HL-60 (cell line): ENCODE data around the gene B3GALNT2.
"Not testable (repeated sequence)": the region's sequence is repeated elsewhere in the genome, so short reads cannot be mapped to it uniquely, and the experiment has no call there.

Source experiments
- DNase-seq, 2 experiments: peaks; one replicate each; pipeline ENCODE4 v3.0.0-alpha.2; 2010 to 2020; ENCODE audit warnings: low read depth in 1 of 2, low spot score in 1 of 2
- H3K27ac ChIP-seq: fragments of 250-450 bp; sonication (Bioruptor Pico); replicated peaks from 2 replicates; pipeline ENCODE4 v1.5.1; 2020; ENCODE audit warnings: mild to moderate bottlenecking, moderate library complexity
- H3K27me3 ChIP-seq: fragments of 250-450 bp; sonication (Bioruptor Pico); 2 replicates; pipeline ENCODE4 v1.5.1; 2021; ENCODE audit warnings: mild to moderate bottlenecking, moderate library complexity; ENCODE audit not compliant: insufficient read depth, poor library complexity, severe bottlenecking
- H3K4me3 ChIP-seq: replicated peaks from 2 replicates; pipeline ENCODE4 v1.5.1; 2011; ENCODE audit warnings: mild to moderate bottlenecking, control low read depth, low read length; ENCODE audit not compliant: insufficient read depth
- GABPA ChIP-seq: IDR thresholded peaks from 2 replicates; pipeline ENCODE4 v1.6.1; 2012; ENCODE audit warnings: low read depth
- POLR2AphosphoS5 ChIP-seq: IDR thresholded peaks from 2 replicates; pipeline ENCODE4 v1.6.1; 2012; ENCODE audit warnings: low read depth
- SPI1 ChIP-seq: IDR thresholded peaks from 2 replicates; pipeline ENCODE4 v1.6.1; 2012; ENCODE audit warnings: low read depth, mild to moderate bottlenecking, borderline replicate concordance
- TF ChIP-seq, protein P1 (sequence below): IDR thresholded peaks from 2 replicates; pipeline ENCODE4 v1.6.1; 2012; ENCODE audit warnings: low read depth; ENCODE audit not compliant: insufficient replicate concordance
- TF ChIP-seq, protein P2 (sequence below): IDR thresholded peaks from one replicate; pipeline ENCODE4 v1.5.1; 2011; ENCODE audit warnings: low read length, control low read depth, inconsistent platforms; ENCODE audit not compliant: insufficient read depth

The B3GALNT2 gene

DNA sequence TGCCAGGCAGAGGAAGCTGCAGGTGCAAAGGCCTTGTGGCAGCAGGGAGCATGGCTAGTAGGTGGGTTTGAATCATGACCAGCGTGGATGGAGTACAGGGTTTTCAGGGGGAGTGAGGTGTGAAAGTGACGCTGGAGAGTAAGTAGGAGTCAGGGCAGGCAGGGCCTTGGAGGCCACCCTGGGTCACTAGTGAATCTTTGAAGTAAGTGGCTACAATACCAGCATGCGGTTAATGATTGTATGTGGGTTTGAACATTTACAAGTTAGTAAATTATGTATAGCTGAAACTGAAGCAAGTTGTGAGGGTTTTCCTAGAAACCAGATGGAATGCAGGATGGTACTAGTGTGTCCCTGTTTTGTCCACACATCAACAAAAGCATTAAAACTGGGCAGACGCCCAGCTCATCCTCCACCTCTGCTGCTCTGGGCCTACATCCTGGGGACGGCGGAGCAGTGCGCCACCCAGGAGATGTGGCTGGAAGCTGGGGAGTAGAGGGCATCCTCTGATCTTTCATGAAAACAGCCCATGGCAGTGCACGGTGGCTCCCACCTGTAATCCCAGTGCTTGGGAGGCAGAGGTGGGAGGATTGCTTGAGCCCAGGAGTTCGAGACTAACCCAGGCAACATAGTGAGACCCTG is 41.2 kb upstream of the B3GALNT2 start:
- no peaks in the 10 kb centered on the region for H3K27me3 ChIP-seq
- TF ChIP-seq POLR2AphosphoS5 (no peak), SPI1 (no peak), GABPA (no peak)
- TF ChIP-seq, protein P1, sequence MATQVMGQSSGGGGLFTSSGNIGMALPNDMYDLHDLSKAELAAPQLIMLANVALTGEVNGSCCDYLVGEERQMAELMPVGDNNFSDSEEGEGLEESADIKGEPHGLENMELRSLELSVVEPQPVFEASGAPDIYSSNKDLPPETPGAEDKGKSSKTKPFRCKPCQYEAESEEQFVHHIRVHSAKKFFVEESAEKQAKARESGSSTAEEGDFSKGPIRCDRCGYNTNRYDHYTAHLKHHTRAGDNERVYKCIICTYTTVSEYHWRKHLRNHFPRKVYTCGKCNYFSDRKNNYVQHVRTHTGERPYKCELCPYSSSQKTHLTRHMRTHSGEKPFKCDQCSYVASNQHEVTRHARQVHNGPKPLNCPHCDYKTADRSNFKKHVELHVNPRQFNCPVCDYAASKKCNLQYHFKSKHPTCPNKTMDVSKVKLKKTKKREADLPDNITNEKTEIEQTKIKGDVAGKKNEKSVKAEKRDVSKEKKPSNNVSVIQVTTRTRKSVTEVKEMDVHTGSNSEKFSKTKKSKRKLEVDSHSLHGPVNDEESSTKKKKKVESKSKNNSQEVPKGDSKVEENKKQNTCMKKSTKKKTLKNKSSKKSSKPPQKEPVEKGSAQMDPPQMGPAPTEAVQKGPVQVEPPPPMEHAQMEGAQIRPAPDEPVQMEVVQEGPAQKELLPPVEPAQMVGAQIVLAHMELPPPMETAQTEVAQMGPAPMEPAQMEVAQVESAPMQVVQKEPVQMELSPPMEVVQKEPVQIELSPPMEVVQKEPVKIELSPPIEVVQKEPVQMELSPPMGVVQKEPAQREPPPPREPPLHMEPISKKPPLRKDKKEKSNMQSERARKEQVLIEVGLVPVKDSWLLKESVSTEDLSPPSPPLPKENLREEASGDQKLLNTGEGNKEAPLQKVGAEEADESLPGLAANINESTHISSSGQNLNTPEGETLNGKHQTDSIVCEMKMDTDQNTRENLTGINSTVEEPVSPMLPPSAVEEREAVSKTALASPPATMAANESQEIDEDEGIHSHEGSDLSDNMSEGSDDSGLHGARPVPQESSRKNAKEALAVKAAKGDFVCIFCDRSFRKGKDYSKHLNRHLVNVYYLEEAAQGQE = no peak
- TF ChIP-seq, protein P2, sequence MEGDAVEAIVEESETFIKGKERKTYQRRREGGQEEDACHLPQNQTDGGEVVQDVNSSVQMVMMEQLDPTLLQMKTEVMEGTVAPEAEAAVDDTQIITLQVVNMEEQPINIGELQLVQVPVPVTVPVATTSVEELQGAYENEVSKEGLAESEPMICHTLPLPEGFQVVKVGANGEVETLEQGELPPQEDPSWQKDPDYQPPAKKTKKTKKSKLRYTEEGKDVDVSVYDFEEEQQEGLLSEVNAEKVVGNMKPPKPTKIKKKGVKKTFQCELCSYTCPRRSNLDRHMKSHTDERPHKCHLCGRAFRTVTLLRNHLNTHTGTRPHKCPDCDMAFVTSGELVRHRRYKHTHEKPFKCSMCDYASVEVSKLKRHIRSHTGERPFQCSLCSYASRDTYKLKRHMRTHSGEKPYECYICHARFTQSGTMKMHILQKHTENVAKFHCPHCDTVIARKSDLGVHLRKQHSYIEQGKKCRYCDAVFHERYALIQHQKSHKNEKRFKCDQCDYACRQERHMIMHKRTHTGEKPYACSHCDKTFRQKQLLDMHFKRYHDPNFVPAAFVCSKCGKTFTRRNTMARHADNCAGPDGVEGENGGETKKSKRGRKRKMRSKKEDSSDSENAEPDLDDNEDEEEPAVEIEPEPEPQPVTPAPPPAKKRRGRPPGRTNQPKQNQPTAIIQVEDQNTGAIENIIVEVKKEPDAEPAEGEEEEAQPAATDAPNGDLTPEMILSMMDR = no peak
- H3K4me3 ChIP-seq = no peak overlapping the region
- DNase-seq = no peak
- H3K27ac ChIP-seq = no peak overlapping the region

DNA sequence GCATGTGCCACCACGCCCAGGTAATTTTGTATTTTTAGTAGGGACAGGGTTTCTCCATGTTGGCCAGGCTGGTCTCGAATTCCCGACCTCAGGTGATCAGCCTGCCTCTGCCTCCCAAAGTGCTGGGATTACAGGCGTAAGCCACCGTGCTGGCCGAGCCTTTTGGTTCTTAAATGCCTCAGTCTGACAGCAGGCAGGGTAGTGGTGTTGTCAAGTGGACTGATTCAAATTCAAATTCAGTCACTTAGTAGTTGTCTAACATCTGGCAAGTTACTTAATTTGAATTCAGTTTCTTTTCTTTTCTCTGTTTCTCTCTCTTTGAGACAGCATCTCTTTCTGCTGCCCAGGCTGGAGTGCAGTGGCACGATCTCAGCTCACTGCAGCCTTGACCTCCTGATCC is 38.6 kb upstream of the B3GALNT2 start:
- DNase-seq, H3K27me3 ChIP-seq, H3K4me3 ChIP-seq: not testable (repeated sequence)

GRCh38 chr1:235533476-235534168 is 29.4 kb upstream of the B3GALNT2 start:
- H3K27ac ChIP-seq = no peak overlapping the region
- no peak for DNase-seq
- TF ChIP-seq, protein P1 = no peak
- TF ChIP-seq POLR2AphosphoS5 (no peak), GABPA (no peak)

More for the DNA sequence above, 38.6 kb upstream of the B3GALNT2 start:
- not testable (repeated sequence) for H3K27ac ChIP-seq

GRCh38 chr1:235532360-235532759 is 28.1 kb upstream of the B3GALNT2 start:
- Histone ChIP-seq H3K27me3 (no peaks in the 10 kb centered on the region), H3K4me3 (no peak overlapping the region), H3K27ac (no peak overlapping the region)
- TF ChIP-seq, protein P1 = no peak
- TF ChIP-seq POLR2AphosphoS5 (no peak), SPI1 (no peak), GABPA (no peak)
- TF ChIP-seq, protein P2 = no peak
- no peak for DNase-seq

More at GRCh38 chr1:235533476-235534168, 29.4 kb upstream of the B3GALNT2 start:
- Histone ChIP-seq H3K4me3 (no peak overlapping the region), H3K27me3 (no peaks in the 10 kb centered on the region)
